HCT116 (cell line): ENCODE data around the gene SEC61A2. TPM values are rescaled to one million over a fixed set of nuclear protein-coding genes. Genes with fewer than 3 reads are reported as not detected.
A peak's percentile ranks its signal among the peaks of the same experiment; 100 is the strongest.

Experiments
- ATAC-seq: fragments of 200-7000 bp; cut with Tn5 transposase; 2 replicates; pipeline ENCODE4 v1.9.1; 2020; ENCODE audit warnings: mild to moderate bottlenecking, moderate library complexity
- BruUV-seq: library from RNA; stranded (reverse); fragments of 400-500 nt; replicated peaks from 2 replicates; lab custom pipeline; 2021; lab: Mats Ljungman, UMichigan
- CTCF ChIA-PET: fragments of 300-600 bp; sonication (Branson Sonifier 250); formaldehyde crosslinking; loops from one replicate; lab custom pipeline; 2021; ENCODE audit warnings: antibody characterized with exemption; lab: Charles Lee
- POLR2A ChIA-PET: fragments of 300-600, 350-600 bp; sonication (Branson Sonifier 250); formaldehyde crosslinking; loops from one replicate; lab custom pipeline; 2021; ENCODE audit warnings: antibody characterized with exemption; lab: Charles Lee
- RAD21 ChIA-PET, 2 experiments: fragments of 300-600 bp; sonication (Branson Sonifier 250); formaldehyde crosslinking; loops; one replicate each; lab custom pipeline; 2023; ENCODE audit warnings: low total read pairs in 2 of 2; ENCODE audit not compliant: uncharacterized antibody in 2 of 2, unreplicated experiment in 2 of 2, low non-redundant PET in 1 of 2; lab: Charles Lee
- DNase-seq: peaks from one replicate; pipeline ENCODE4 v3.0.0-alpha.2; 2010; ENCODE audit warnings: low read depth, low spot score
- H2AFZ ChIP-seq: fragments of 200-600 bp; shearing (Covaris generic), sonication (generic); 2 replicates; pipeline ENCODE4 v1.6.1; 2017; ENCODE audit warnings: low read depth, mixed run types, mixed read lengths, antibody characterized with exemption, low read length; ENCODE audit not compliant: poor library complexity, severe bottlenecking
- H3K27ac ChIP-seq: 2 replicates; pipeline ENCODE4 v1.5.1; 2012; ENCODE audit warnings: low read depth, low read length
- H3K27me3 ChIP-seq: fragments of 200-600 bp; sonication (generic); 2 replicates; pipeline ENCODE4 v1.6.1; 2016; ENCODE audit warnings: mixed run types, low read length, mixed read lengths; ENCODE audit not compliant: insufficient read depth
- H3K36me3 ChIP-seq, 2 experiments: fragments of 200-500 bp in 1 of 2; fragments of 200-600 bp in 1 of 2; sonication (Bioruptor generic) in 1 of 2; sonication (generic) in 1 of 2; 2 replicates each; pipeline versions ENCODE4 v1.5.1 to v1.6.1; 2014 to 2016; ENCODE audit warnings: low read length in 2 of 2, inconsistent platforms in 1 of 2, mixed read lengths in 1 of 2, mixed run types in 1 of 2; ENCODE audit not compliant: insufficient read depth in 2 of 2, control insufficient read depth in 1 of 2
- H3K4me1 ChIP-seq, 2 experiments: fragments of 200-600 bp in 1 of 2; sonication (generic) in 1 of 2; 2 replicates each; pipeline versions ENCODE4 v1.5.1 to v1.6.1; 2012 to 2017; ENCODE audit warnings: low read length in 2 of 2, inconsistent platforms in 1 of 2, mild to moderate bottlenecking in 1 of 2, mixed read lengths in 1 of 2, mixed run types in 1 of 2, moderate library complexity in 1 of 2; ENCODE audit not compliant: insufficient read depth in 2 of 2, control insufficient read depth in 1 of 2
- H3K4me2 ChIP-seq: fragments of 200-600 bp; sonication (generic); 2 replicates; pipeline ENCODE4 v1.6.1; 2017; ENCODE audit warnings: mixed run types, low read length, mixed read lengths
- H3K4me3 ChIP-seq, 2 experiments: fragments of 200-600 bp in 1 of 2; sonication (generic) in 1 of 2; replicated peaks in 1 of 2; 2 replicates each; pipeline ENCODE4 v1.5.1; 2011 to 2016; ENCODE audit warnings: low read length in 2 of 2, control low read depth in 1 of 2, low read depth in 1 of 2, mild to moderate bottlenecking in 1 of 2, mixed read lengths in 1 of 2, mixed run types in 1 of 2
- H3K79me2 ChIP-seq: fragments of 200-600 bp; sonication (generic); 2 replicates; pipeline ENCODE4 v1.6.1; 2017; ENCODE audit warnings: mild to moderate bottlenecking, mixed run types, low read length, moderate library complexity, mixed read lengths; ENCODE audit not compliant: insufficient read depth
- H3K9ac ChIP-seq: fragments of 200-600 bp; sonication (generic); 2 replicates; pipeline ENCODE4 v1.6.1; 2016; ENCODE audit warnings: low read length, mixed read lengths
- H3K9me2 ChIP-seq: fragments of 200-600 bp; sonication (generic), shearing (Covaris generic); 2 replicates; pipeline ENCODE4 v1.6.1; 2017; ENCODE audit warnings: mixed run types, mild to moderate bottlenecking, moderate library complexity; ENCODE audit not compliant: insufficient read depth
- H3K9me3 ChIP-seq, 2 experiments: fragments of 200-500 bp in 1 of 2; fragments of 200-600 bp in 1 of 2; sonication (Bioruptor generic) in 1 of 2; sonication (generic) in 1 of 2; 2 replicates each; pipeline ENCODE4 v1.6.1; 2014 to 2017; ENCODE audit warnings: low read length in 2 of 2, mixed read lengths in 2 of 2, inconsistent platforms in 1 of 2, low read depth in 1 of 2, mild to moderate bottlenecking in 1 of 2, mixed run types in 1 of 2, moderate library complexity in 1 of 2; ENCODE audit not compliant: control insufficient read depth in 1 of 2, insufficient read depth in 1 of 2
- H4K20me1 ChIP-seq: fragments of 200-600 bp; sonication (generic), shearing (Covaris generic); 2 replicates; pipeline ENCODE4 v1.6.1; 2017; ENCODE audit warnings: mixed run types, mild to moderate bottlenecking, moderate library complexity; ENCODE audit not compliant: insufficient read depth
- CEBPB ChIP-seq: IDR thresholded peaks from 2 replicates; pipeline ENCODE4 v1.6.1; 2012; ENCODE audit warnings: low read depth
- EGR1 ChIP-seq: IDR thresholded peaks from 2 replicates; pipeline ENCODE4 v1.6.1; 2012; ENCODE audit warnings: low read depth
- EZH2 ChIP-seq: fragments of 200-600 bp; sonication (generic); IDR thresholded peaks from 2 replicates; pipeline ENCODE4 v1.6.1; 2017; ENCODE audit warnings: antibody characterized with exemption, mixed run types
- FOSL1 ChIP-seq: IDR thresholded peaks from 2 replicates; pipeline ENCODE4 v1.6.1; 2012; ENCODE audit warnings: low read depth
- POLR2A ChIP-seq: IDR thresholded peaks from 2 replicates; pipeline ENCODE4 v1.7.0; 2011; ENCODE audit warnings: borderline replicate concordance; ENCODE audit not compliant: insufficient read depth, insufficient read length; ENCODE audit errors: extremely low read depth
- POLR2AphosphoS5 ChIP-seq: IDR thresholded peaks from 2 replicates; pipeline ENCODE4 v1.6.1; 2011; ENCODE audit warnings: mild to moderate bottlenecking, low read depth, low read length, moderate library complexity
- SRF ChIP-seq: IDR thresholded peaks from 2 replicates; pipeline ENCODE4 v1.6.1; 2012; ENCODE audit warnings: low read depth
- TCF7L2 ChIP-seq: IDR thresholded peaks from 2 replicates; pipeline ENCODE4 v1.7.0; 2011; ENCODE audit warnings: borderline replicate concordance, inconsistent platforms; ENCODE audit not compliant: insufficient read depth, insufficient read length; ENCODE audit errors: extremely low read depth
- ZFX ChIP-seq: fragments of 450-650 bp; IDR thresholded peaks from 2 replicates; pipeline ENCODE4 v1.6.1; 2017
- ZNF274 ChIP-seq: fragments of 200-500 bp; sonication (Bioruptor generic); IDR thresholded peaks from 2 replicates; pipeline ENCODE4 v1.6.1; 2014; ENCODE audit warnings: mild to moderate bottlenecking, low read depth, low read length, inconsistent platforms
- intact Hi-C: fragments of 100-400 bp; cut with micrococcal nuclease; formaldehyde crosslinking; loops from 2 replicates; pipeline ENCODE4 v1.10.0; 2022
- total RNA-seq: library from RNA; stranded (reverse); gene quantifications from one replicate; pipeline ENCODE4 v1.2.1, GENCODE V29; 2021; ENCODE audit not compliant: unreplicated experiment
- TF ChIP-seq, protein P1 (sequence below): IDR thresholded peaks from 2 replicates; pipeline ENCODE4 v1.6.1; 2011; ENCODE audit warnings: mild to moderate bottlenecking, low read length, moderate library complexity; ENCODE audit not compliant: insufficient replicate concordance; ENCODE audit errors: extremely low read depth

The SEC61A2 gene
- total RNA-seq, 1 experiment from 2014 or later, result 10.0 TPM

- Histone ChIP-seq H3K9me3 (no peaks in the 10 kb centered on the region), H2AFZ (no peak overlapping the region)
- no peak for TF ChIP-seq ZFX
- TF ChIP-seq EGR1, result no peak
- no peak for TF ChIP-seq FOSL1
- no peak for TF ChIP-seq TCF7L2
- TF ChIP-seq SRF, result no peak
- no peak for TF ChIP-seq EZH2
- TF ChIP-seq POLR2AphosphoS5, result no peak
- no peak for TF ChIP-seq CEBPB
- TF ChIP-seq ZNF274, result no peak
- TF ChIP-seq, all 23 proteins: peak for 0
- Histone ChIP-seq H3K4me3 (no peak overlapping the region), H4K20me1 (no peaks in the 10 kb centered on the region), H3K9ac (no peak overlapping the region), H3K27me3 (no peaks in the 10 kb centered on the region), H3K36me3 (peaks cover 6 to 8% of the 10 kb centered on the region in 2 experiments; a peak in 3 of 4 replicates), H3K79me2 (no peaks in the 10 kb centered on the region), H3K4me2 (no peak overlapping the region), H3K4me1 (no peaks in the 10 kb centered on the region), H3K9me2 (no peaks in the 10 kb centered on the region), H3K27ac (no peak overlapping the region)
- intact Hi-C loops, result no loop called here
- CTCF ChIA-PET, result no interaction called here
- DNase-seq (no peak), ATAC-seq (no peak)
- BruUV-seq, result no TSS peak
- POLR2A ChIA-PET, result no interaction called here
- RAD21 ChIA-PET, result no interaction called here
Measured at GRCh38 chr10:12160664-12161063, 31.2 kb downstream of the SEC61A2 start.

DNA sequence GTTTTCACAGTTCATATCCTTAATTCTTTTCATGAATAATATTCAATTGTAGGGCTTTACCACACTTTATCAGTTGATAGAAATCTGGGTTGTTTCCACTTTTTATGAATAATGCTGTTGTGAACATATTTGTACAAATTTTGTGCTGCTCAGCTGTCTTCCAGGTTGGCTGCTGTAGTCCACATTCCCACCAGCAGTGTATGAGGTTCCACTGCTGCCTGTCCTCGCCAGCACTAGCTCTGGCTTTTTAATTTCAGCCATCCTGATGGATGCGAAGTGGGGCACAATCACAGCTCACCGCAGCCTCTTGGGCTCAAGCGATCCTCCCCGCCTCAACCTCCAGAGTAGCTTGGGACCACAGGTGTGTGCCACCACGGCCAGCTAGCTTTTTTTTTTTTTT is 33.5 kb downstream of the SEC61A2 start:
- POLR2A ChIA-PET, result no interaction called here
- no peak for TF ChIP-seq POLR2A
- TF ChIP-seq, protein P1, sequence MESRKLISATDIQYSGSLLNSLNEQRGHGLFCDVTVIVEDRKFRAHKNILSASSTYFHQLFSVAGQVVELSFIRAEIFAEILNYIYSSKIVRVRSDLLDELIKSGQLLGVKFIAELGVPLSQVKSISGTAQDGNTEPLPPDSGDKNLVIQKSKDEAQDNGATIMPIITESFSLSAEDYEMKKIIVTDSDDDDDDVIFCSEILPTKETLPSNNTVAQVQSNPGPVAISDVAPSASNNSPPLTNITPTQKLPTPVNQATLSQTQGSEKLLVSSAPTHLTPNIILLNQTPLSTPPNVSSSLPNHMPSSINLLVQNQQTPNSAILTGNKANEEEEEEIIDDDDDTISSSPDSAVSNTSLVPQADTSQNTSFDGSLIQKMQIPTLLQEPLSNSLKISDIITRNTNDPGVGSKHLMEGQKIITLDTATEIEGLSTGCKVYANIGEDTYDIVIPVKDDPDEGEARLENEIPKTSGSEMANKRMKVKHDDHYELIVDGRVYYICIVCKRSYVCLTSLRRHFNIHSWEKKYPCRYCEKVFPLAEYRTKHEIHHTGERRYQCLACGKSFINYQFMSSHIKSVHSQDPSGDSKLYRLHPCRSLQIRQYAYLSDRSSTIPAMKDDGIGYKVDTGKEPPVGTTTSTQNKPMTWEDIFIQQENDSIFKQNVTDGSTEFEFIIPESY, result no peak
- peaks cover 12 to 14% of the 10 kb centered on the region in 2 experiments for H3K36me3 ChIP-seq
- CTCF ChIA-PET, result no interaction called here
- H3K4me3 ChIP-seq, result no peak overlapping the region
- no peaks in the 10 kb centered on the region for H3K79me2 ChIP-seq
- intact Hi-C loops, result no loop called here
- H3K9ac ChIP-seq, result no peak overlapping the region
- BruUV-seq, result no TSS peak
- RAD21 ChIA-PET, result no interaction called here
- DNase-seq (no peak), ATAC-seq (peak; percentile 46; the same call in 1 of the 2 replicates)
- H3K27me3 ChIP-seq, result no peaks in the 10 kb centered on the region
- H3K9me2 ChIP-seq, result no peaks in the 10 kb centered on the region
- H3K4me2 ChIP-seq, result no peak overlapping the region
- H2AFZ ChIP-seq, result no peak overlapping the region
- no peaks in the 10 kb centered on the region for H3K4me1 ChIP-seq
- no peak overlapping the region for H3K27ac ChIP-seq
- H3K9me3 ChIP-seq, result no peaks in the 10 kb centered on the region
- no peaks in the 10 kb centered on the region for H4K20me1 ChIP-seq
